ENCODE data around the gene SP2.

DNA sequence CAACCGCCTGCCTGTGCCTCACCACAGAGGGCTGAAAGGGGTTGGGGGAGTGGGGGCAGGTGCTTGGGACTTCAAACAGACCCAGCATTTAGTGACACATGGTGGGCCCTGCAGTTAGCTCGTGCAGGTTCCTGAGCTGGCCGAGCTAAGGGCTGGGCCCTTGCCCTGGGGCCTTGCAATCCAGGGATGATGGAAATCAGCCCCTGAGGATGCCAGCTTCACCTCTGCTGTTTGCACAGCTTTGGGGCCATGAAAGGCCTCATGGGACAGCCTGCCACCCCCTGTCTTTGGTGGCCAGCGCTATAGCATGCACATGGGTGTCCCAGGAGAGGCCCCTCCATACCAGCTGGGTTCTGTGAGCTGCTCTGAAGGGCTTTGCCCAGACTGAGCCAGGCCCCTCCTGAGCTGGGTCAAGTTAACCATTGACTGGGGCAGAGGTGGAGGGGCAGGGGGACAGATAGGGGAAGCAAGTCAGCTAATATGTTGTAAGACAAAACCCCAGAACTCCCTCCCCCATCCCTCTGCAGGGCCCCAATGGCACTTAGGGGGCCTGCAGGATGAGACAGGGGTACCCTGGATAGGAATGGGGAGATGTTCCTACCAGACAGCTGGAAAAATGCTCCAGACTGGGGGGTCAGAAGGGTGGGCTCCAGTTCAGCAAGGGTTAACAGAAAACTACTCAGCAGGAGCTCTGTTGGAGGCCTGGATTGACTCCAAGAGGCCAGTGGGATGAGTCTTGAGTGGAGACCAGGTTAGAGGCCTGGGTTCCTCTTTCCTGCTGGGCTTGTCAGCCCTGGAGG is 61.0 kb downstream of the SP2 start:
- TF ChIP-seq, protein P1, sequence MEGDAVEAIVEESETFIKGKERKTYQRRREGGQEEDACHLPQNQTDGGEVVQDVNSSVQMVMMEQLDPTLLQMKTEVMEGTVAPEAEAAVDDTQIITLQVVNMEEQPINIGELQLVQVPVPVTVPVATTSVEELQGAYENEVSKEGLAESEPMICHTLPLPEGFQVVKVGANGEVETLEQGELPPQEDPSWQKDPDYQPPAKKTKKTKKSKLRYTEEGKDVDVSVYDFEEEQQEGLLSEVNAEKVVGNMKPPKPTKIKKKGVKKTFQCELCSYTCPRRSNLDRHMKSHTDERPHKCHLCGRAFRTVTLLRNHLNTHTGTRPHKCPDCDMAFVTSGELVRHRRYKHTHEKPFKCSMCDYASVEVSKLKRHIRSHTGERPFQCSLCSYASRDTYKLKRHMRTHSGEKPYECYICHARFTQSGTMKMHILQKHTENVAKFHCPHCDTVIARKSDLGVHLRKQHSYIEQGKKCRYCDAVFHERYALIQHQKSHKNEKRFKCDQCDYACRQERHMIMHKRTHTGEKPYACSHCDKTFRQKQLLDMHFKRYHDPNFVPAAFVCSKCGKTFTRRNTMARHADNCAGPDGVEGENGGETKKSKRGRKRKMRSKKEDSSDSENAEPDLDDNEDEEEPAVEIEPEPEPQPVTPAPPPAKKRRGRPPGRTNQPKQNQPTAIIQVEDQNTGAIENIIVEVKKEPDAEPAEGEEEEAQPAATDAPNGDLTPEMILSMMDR (IDR thresholded peaks at IDR 0.05): no peak
- TF ChIP-seq POLR2AphosphoS5 (IDR thresholded peaks at IDR 0.05; ENCODE audit: insufficient read depth in 1 of 2, low read depth in 1 of 2) (no peak), POLR2A (IDR thresholded peaks at IDR 0.05) (no peak)
